Subcutaneous abdominal adipose tissue (tissue), 5 donors: ENCODE results near the gene ITSN2.

Source experiments
- H3K27ac ChIP-seq: one replicate; pipeline ENCODE4 v1.7.0; 2013; ENCODE audit warnings: low read depth, mild to moderate bottlenecking, inconsistent platforms, low read length, moderate library complexity
- H3K27me3 ChIP-seq, 5 donors: one replicate each; pipeline ENCODE4 v1.7.0; 2013; ENCODE audit warnings: low read length in 5 of 5, inconsistent platforms in 1 of 5; ENCODE audit not compliant: control insufficient read depth in 5 of 5, insufficient read depth in 4 of 5
- H3K36me3 ChIP-seq, 5 donors: one replicate each; pipeline ENCODE4 v1.7.0; 2013; ENCODE audit warnings: low read length in 5 of 5; ENCODE audit not compliant: control insufficient read depth in 5 of 5, insufficient read depth in 5 of 5
- H3K4me1 ChIP-seq, 5 donors: one replicate each; pipeline ENCODE4 v1.7.0; 2013; ENCODE audit warnings: low read length in 5 of 5, mild to moderate bottlenecking in 3 of 5, moderate library complexity in 1 of 5; ENCODE audit not compliant: control insufficient read depth in 5 of 5, insufficient read depth in 5 of 5
- H3K4me3 ChIP-seq, 5 donors: one replicate each; pipeline ENCODE4 v1.7.0; 2013; ENCODE audit warnings: low read length in 5 of 5, low read depth in 1 of 5
- H3K9ac ChIP-seq, 5 donors: one replicate each; pipeline ENCODE4 v1.7.0; 2013; ENCODE audit warnings: low read length in 5 of 5, mild to moderate bottlenecking in 4 of 5, moderate library complexity in 3 of 5
- H3K9me3 ChIP-seq, 5 donors: one replicate each; pipeline ENCODE4 v1.7.0; 2013; ENCODE audit warnings: low read length in 5 of 5; ENCODE audit not compliant: control insufficient read depth in 5 of 5
- donor health status: healthy.
- donor health status: healthy.
- donor health status: healthy.
- donor health status: healthy.
- donor health status: healthy.

The ITSN2 gene

DNA sequence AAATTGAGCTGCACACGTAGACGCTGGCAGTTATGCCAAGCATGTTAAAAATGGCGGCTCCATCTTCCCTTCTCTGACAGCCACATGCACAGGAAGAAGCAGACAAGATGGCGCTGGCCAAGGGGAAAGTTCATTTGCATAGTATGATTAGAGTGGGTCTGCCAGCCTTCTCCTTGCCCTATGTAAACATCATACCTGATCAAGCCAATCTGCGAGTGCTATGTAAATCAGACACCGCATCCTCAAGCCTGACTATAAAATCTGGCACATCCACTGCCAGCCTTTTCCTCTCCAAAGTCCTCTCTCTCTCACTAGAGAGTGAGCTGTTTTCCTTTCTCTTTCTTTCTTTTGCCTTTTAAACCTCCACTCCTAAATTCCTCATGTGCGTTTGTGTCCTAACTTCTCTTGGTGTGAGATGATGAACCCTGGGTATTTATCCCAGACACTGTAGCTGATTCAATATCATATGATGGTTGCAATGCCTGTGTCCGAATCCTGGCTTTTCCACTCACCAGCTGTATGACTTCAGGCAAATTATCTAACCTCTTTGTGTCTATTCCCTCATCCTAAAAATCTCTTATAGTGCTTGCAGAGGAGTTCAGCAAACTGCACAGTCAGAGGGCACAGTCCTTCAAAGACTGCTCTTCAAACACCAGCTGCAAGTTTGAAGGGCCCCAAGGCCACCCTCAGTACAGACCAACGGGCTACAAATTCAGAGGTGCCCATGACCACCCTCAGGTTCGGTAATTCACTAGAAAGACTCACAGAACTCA is 39.3 kb upstream of the ITSN2 start:
- H3K27ac ChIP-seq, result no peak overlapping the region

DNA sequence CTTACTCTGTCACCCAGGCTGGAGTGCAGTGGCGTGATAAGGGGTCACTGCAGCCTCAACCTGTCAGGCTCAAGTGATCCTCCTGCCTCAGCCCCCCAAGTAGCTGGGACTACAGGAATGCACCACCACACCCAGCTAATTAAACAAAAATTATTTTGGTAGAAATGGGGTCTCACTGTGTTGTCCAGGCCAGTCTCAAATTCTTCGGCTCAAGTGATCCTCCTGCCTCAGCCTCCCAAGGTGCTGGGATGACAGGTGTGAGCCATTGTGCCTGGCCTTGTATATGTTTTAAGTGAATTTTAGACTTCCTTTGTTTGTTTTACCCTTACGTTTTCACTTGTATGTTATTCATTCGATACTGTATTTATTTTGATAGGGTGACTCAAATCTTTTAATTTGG is 34.7 kb upstream of the ITSN2 start:
- Histone ChIP-seq H3K9me3 (no peaks in the 10 kb centered on the region), H3K27me3 (no peaks in the 10 kb centered on the region), H3K27ac (no peak overlapping the region), H3K9ac (no peak overlapping the region), H3K36me3 (no peaks in the 10 kb centered on the region), H3K4me3 (no peak overlapping the region), H3K4me1 (no peaks in the 10 kb centered on the region)

More for the DNA sequence above, 39.3 kb upstream of the ITSN2 start:
- no peaks in the 10 kb centered on the region for H3K36me3 ChIP-seq
- H3K27me3 ChIP-seq, result peaks cover 2 to 23% (median 4%) of the 10 kb centered on the region in 5 donors
- peaks cover 0 to 4% (median 0%) of the 10 kb centered on the region in 5 donors for H3K9me3 ChIP-seq
- peaks cover 0 to 6% (median 5%) of the 10 kb centered on the region in 5 donors for H3K4me1 ChIP-seq
- no peak overlapping the region for H3K9ac ChIP-seq
- no peak overlapping the region for H3K4me3 ChIP-seq

DNA sequence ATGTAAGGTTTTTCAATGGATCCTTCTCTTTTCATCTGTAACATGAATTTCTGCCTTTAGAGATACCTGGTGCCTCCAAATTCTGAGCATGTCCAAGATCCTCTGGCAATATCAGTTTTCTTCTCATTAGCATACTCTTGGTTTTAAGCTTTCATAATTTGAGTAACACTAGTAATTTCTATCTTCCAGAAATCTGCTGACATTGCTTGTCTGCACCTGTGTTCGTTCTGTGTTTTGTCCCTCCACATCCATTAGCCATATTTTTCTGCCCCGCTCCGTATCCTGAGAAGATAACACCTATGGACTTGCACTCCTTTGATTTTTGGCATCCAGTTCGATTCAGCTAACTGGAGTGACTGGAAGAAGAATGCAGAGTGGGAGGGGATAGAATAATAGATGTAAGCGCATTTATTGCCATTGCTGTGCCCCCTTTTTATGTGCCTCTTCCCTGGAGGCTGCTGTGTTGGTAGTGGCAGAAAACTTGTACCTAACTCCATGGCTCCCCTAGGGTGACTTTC is 32.3 kb upstream of the ITSN2 start:
- no peak overlapping the region for H3K9ac ChIP-seq
- no peaks in the 10 kb centered on the region for H3K36me3 ChIP-seq
- no peaks in the 10 kb centered on the region for H3K4me1 ChIP-seq
- no peaks in the 10 kb centered on the region for H3K27me3 ChIP-seq
- no peak overlapping the region for H3K4me3 ChIP-seq
- no peaks in the 10 kb centered on the region for H3K9me3 ChIP-seq
- H3K27ac ChIP-seq, result no peak overlapping the region

DNA sequence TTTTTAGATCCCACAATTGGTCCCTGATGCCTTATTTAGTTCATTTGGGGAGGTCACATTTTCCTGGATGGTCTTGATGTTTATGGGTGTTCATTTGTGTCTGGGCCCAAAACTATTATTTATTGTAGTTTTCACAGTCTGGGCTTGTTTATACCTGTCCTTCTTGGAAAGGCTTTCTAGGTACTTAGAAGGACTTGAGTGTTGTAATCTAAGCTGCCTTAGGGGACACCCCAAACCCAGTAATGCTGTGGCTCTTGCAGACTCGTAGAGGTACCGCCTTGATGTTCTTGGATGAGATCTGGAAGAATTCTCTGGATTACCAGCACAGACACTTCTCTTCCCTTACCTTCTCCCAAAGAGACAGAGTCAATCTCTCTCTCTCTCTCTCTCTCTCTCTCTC is 25.0 kb upstream of the ITSN2 start:
- Histone ChIP-seq H3K36me3 (no peaks in the 10 kb centered on the region), H3K4me3 (no peak overlapping the region), H3K9me3 (no peaks in the 10 kb centered on the region), H3K9ac (no peak overlapping the region), H3K27me3 (no peaks in the 10 kb centered on the region), H3K4me1 (no peaks in the 10 kb centered on the region), H3K27ac (no peak overlapping the region)

DNA sequence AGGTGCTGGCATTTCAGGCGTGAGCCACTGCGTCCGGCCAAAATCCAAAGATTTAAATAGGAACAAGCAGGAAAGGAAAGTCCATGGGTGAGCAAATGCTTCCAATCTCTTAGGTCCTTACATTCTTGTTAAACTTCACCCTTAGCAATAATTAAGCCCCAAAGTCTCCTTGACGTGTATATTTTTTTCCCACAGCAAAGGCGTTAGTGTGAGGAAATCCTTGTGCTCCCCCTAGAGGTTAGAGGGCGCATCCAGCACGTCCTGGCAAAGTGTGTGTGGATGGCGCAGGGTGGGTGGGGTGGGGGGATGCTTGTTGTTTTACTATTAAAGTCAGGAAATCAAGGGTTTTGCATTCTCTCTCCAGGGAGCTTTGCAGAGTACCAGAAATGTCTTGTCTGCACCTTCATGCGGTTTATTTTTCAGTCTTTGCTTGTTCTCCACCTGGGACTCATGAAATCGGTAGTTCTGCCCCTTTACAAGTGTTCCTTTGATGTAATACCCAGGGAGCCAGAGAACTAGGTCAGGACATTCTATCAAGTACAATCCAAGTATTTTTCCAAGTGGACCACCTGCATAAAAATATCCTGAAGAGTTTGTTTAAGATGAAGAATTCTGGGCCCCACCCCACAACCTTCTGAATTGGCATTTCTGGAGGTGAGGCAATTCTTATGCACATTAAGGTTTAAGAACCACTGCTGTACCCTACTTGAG is 22.2 kb upstream of the ITSN2 start:
- Histone ChIP-seq H3K9ac (no peak overlapping the region), H3K36me3 (no peaks in the 10 kb centered on the region), H3K27ac (no peak overlapping the region), H3K27me3 (no peaks in the 10 kb centered on the region), H3K4me1 (no peaks in the 10 kb centered on the region), H3K9me3 (no peaks in the 10 kb centered on the region), H3K4me3 (no peak overlapping the region)

DNA sequence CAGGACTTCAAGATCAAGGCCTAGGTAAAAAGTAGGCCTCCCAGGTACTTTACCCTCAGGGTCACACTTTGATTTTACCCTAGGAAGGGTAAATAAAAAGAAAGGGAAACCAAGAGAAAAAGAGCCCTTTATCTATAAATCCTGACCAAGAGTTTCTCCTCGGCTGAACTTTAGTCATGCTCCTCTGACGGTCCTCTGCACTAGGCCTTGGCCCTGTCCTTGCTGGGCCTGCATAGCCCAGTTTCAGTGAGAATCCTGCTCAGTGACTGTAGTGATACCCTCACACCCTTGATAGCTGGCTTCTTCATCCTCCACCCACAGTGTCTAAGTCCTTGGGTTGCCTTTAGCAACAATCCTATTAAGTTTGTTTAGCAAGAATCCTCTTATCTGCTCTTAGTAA is 20.5 kb upstream of the ITSN2 start:
- H3K27me3 ChIP-seq, result no peaks in the 10 kb centered on the region
- no peak overlapping the region for H3K27ac ChIP-seq

DNA sequence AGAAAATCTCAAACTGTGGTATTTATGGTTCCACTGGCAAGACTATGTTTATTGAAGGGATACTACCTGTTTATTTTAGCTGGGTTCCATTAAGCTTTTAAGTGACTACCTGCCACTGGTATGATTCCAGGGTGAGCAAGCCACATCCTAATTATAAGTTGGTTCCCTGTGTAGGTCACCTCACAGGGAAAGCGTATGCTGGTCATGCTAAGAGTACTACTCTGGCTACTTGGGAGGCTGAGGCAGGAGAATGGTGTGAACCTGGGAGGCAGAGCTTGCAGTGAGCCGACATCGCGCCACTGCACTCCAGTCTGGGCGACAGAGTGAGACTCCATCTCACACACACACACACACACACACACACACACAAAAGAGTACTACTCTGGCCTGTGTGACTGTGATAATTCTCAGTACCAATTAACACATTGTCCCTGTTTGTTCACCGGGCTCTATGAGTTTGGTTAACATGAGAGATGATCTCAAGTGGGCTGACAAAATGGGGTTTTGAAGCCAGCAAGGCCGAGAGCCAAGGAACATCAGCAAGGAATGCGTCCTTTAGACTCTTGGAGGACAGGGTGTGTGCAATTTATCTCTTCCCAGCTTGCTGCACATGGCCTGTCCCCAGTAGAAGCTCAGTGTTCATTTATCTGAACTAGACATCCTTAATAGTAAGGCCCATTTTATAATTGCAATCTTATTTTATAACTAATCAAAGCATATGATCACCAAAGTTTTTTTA is 15.2 kb upstream of the ITSN2 start:
- Histone ChIP-seq H3K36me3 (no peaks in the 10 kb centered on the region), H3K27me3 (no peaks in the 10 kb centered on the region), H3K9ac (no peak overlapping the region), H3K4me1 (peaks cover 0 to 9% (median 0%) of the 10 kb centered on the region in 5 donors), H3K4me3 (no peak overlapping the region), H3K9me3 (no peaks in the 10 kb centered on the region), H3K27ac (no peak overlapping the region)

More for the DNA sequence above, 20.5 kb upstream of the ITSN2 start:
- Histone ChIP-seq H3K9me3 (no peaks in the 10 kb centered on the region), H3K4me1 (peaks cover 0 to under 1% (median 0%) of the 10 kb centered on the region in 5 donors), H3K36me3 (no peaks in the 10 kb centered on the region), H3K4me3 (no peak overlapping the region), H3K9ac (no peak overlapping the region)

DNA sequence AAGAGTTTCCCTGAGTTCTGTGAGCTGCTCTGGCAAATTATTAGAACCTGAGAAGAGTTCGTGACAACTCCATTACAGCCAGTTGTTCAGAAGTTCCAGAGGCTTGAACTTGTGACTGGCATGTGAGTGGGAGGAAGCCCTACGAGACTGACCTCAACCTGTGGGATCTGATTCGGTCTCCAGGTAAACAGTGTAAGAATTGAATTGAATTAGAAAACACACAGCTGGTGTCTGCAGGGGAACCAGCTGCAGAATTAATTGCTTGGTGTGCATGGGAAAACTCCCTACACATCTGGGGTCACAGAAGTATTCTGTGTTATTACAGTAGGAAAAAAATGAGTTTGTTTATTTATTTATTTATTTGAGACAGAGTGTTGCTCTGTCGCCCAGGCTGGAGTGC is 14.0 kb upstream of the ITSN2 start:
- H3K36me3 ChIP-seq, result no peaks in the 10 kb centered on the region
- no peak overlapping the region for H3K9ac ChIP-seq
- no peaks in the 10 kb centered on the region for H3K9me3 ChIP-seq
- no peak overlapping the region for H3K4me3 ChIP-seq
- no peak overlapping the region for H3K27ac ChIP-seq
- H3K27me3 ChIP-seq, result no peaks in the 10 kb centered on the region
- H3K4me1 ChIP-seq, result peaks cover 0 to 9% (median 0%) of the 10 kb centered on the region in 5 donors

DNA sequence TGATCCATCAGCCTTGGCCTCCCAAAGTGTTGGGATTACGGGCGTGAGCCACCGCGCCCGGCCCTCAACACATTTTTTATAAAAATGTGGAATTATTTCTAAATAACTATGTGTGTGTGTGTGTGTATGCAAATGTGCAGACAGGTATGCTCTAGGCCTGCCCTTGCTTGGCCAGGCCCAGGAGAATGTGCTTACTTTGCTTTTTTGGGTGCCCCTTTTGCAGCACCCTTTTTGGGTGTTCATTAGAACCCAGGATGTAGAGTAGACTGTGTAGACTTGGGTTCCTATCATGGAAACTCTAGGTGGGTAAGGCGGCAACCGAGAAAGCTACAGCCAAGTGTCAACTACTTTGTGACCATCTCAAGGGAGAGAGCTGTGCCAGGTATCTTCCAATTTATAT is 11.7 kb upstream of the ITSN2 start:
- Histone ChIP-seq H3K9ac (no peak overlapping the region), H3K36me3 (no peaks in the 10 kb centered on the region), H3K27me3 (no peaks in the 10 kb centered on the region), H3K27ac (no peak overlapping the region), H3K4me3 (no peak overlapping the region), H3K4me1 (peaks cover 0 to 9% (median 0%) of the 10 kb centered on the region in 5 donors), H3K9me3 (no peaks in the 10 kb centered on the region)

DNA sequence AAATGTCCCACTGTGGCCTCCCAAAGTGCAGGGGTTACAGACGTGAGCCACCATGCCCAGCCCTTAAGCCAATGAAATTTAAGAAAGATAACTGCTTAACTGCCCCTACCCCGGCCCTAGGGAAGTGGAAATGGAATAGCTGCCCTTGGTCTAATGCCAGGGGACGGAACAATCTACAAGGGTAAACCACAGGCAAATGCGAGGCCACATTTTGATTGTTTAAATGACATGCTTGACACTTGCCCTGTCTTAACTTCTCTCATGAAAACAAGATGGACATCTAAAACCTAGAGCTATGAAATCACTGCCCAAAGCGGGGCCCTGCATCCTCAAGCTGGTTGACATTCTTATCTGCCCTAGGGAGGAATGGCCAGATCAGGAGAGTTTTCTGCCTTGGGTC is 5.5 kb upstream of the ITSN2 start:
- Histone ChIP-seq H3K36me3 (no peaks in the 10 kb centered on the region), H3K9me3 (no peaks in the 10 kb centered on the region), H3K4me3 (no peak overlapping the region), H3K9ac (peak overlapping the region in 1 of 5 donors; percentile 60), H3K27ac (peak overlapping the region; percentile 80), H3K4me1 (peaks cover 6 to 23% (median 21%) of the 10 kb centered on the region in 5 donors), H3K27me3 (no peaks in the 10 kb centered on the region)
